OCI-LY7 (cell line): ENCODE measurements around the gene ANO6.

Experiments
- CTCF ChIP-seq: fragments of 200-600 bp; sonication (generic); conservative IDR thresholded peaks from 2 replicates; pipeline ENCODE4 v1.5.1; 2014; ENCODE audit warnings: mild to moderate bottlenecking, antibody characterized with exemption, low read length, moderate library complexity, mixed read lengths
- EZH2phosphoT487 ChIP-seq: fragments of 200-600 bp; sonication (generic); IDR thresholded peaks from 2 replicates; pipeline ENCODE4 v1.6.1; 2018; ENCODE audit warnings: low read depth, borderline replicate concordance, mild to moderate bottlenecking, mixed run types, antibody characterized with exemption, low read length, moderate library complexity, mixed read lengths

- TF ChIP-seq CTCF, result no peak
- no peak for TF ChIP-seq EZH2phosphoT487
These were observed 210.4 kb downstream of the ANO6 start for GRCh38 chr12:45426294-45426693.
